KMS-11 (cell line): ENCODE measurements around the gene GIPC2.

Experiments used
- H2AFZ ChIP-seq: fragments of 200-600 bp; sonication (generic); 2 replicates; pipeline ENCODE4 v1.6.1; 2016; ENCODE audit warnings: antibody characterized with exemption, mixed run types, low read depth
- H3K27ac ChIP-seq: fragments of 200-600 bp; sonication (generic); 2 replicates; pipeline ENCODE4 v1.6.1; 2016; ENCODE audit warnings: mild to moderate bottlenecking, mixed run types
- H3K27me3 ChIP-seq: fragments of 200-600 bp; sonication (generic); 2 replicates; pipeline ENCODE4 v1.6.1; 2017; ENCODE audit warnings: mild to moderate bottlenecking, low read depth, mixed run types, moderate library complexity; ENCODE audit not compliant: insufficient read depth
- H3K36me3 ChIP-seq: fragments of 200-600 bp; sonication (generic); 2 replicates; pipeline ENCODE4 v1.6.1; 2017; ENCODE audit warnings: mild to moderate bottlenecking, mixed run types; ENCODE audit not compliant: insufficient read depth
- H3K4me1 ChIP-seq: fragments of 200-600 bp; sonication (generic); 2 replicates; pipeline ENCODE4 v1.6.1; 2016; ENCODE audit warnings: mild to moderate bottlenecking, low read depth, mixed run types; ENCODE audit not compliant: poor library complexity, severe bottlenecking
- H3K4me2 ChIP-seq: fragments of 200-600 bp; sonication (generic); 2 replicates; pipeline ENCODE4 v1.7.0; 2016; ENCODE audit warnings: mild to moderate bottlenecking, mixed run types
- H3K4me3 ChIP-seq: fragments of 200-600 bp; sonication (generic); IDR thresholded peaks from 2 replicates; pipeline ENCODE4 v1.6.1; 2017; ENCODE audit warnings: low read depth, low read length, mixed read lengths; ENCODE audit not compliant: insufficient read depth
- H3K79me2 ChIP-seq: fragments of 200-600 bp; sonication (generic); 2 replicates; pipeline ENCODE4 v1.6.1; 2016; ENCODE audit warnings: low read depth, mixed run types; ENCODE audit not compliant: insufficient read depth
- H3K9ac ChIP-seq: fragments of 200-600 bp; sonication (generic); 2 replicates; pipeline ENCODE4 v1.6.1; 2016; ENCODE audit warnings: mild to moderate bottlenecking, mixed run types
- H4K20me1 ChIP-seq: fragments of 200-600 bp; sonication (generic); 2 replicates; pipeline ENCODE4 v1.6.1; 2016; ENCODE audit warnings: mild to moderate bottlenecking, mixed run types; ENCODE audit not compliant: insufficient read depth
- CTCF ChIP-seq: fragments of 200-600 bp; sonication (generic); conservative IDR thresholded peaks from 2 replicates; pipeline ENCODE4 v1.6.1; 2017; ENCODE audit warnings: low read depth, mild to moderate bottlenecking, antibody characterized with exemption, low read length, moderate library complexity, mixed read lengths

Gene GIPC2

GRCh38 chr1:78096976-78097375 lies 51.2 kb downstream of the GIPC2 start:
- Histone ChIP-seq H3K9ac (no peak overlapping the region), H2AFZ (no peak overlapping the region), H3K4me1 (no peaks in the 10 kb centered on the region)

GRCh38 chr1:78101051-78101450 lies 55.3 kb downstream of the GIPC2 start:
- H3K36me3 ChIP-seq = no peaks in the 10 kb centered on the region
- H3K27ac ChIP-seq = no peak overlapping the region
- H3K4me2 ChIP-seq = no peak overlapping the region
- TF ChIP-seq CTCF = no peak
- H3K27me3 ChIP-seq = no peaks in the 10 kb centered on the region
- no peak overlapping the region for H3K4me3 ChIP-seq
- no peak overlapping the region for H3K9ac ChIP-seq
- H4K20me1 ChIP-seq = no peaks in the 10 kb centered on the region
- H2AFZ ChIP-seq = no peak overlapping the region
- no peaks in the 10 kb centered on the region for H3K4me1 ChIP-seq
- H3K79me2 ChIP-seq = no peaks in the 10 kb centered on the region

More at GRCh38 chr1:78096976-78097375, 51.2 kb downstream of the GIPC2 start:
- no peak overlapping the region for H3K4me3 ChIP-seq
- H3K27me3 ChIP-seq = no peaks in the 10 kb centered on the region
- H4K20me1 ChIP-seq = no peaks in the 10 kb centered on the region
- no peak overlapping the region for H3K4me2 ChIP-seq
- no peak overlapping the region for H3K27ac ChIP-seq
- TF ChIP-seq CTCF = no peak
- no peaks in the 10 kb centered on the region for H3K36me3 ChIP-seq
- H3K79me2 ChIP-seq = no peaks in the 10 kb centered on the region

GRCh38 chr1:78101514-78101913 lies 55.7 kb downstream of the GIPC2 start:
- no peaks in the 10 kb centered on the region for H3K79me2 ChIP-seq
- no peak overlapping the region for H3K9ac ChIP-seq
- H3K4me2 ChIP-seq = no peak overlapping the region
- H2AFZ ChIP-seq = no peak overlapping the region
- H3K27ac ChIP-seq = no peak overlapping the region
- no peaks in the 10 kb centered on the region for H3K4me1 ChIP-seq
- no peaks in the 10 kb centered on the region for H4K20me1 ChIP-seq
- no peaks in the 10 kb centered on the region for H3K36me3 ChIP-seq
- H3K27me3 ChIP-seq = no peaks in the 10 kb centered on the region
- no peak overlapping the region for H3K4me3 ChIP-seq
- no peak for TF ChIP-seq CTCF

- H2AFZ ChIP-seq = no peak overlapping the region
- no peak overlapping the region for H3K27ac ChIP-seq
- no peak overlapping the region for H3K4me3 ChIP-seq
- no peaks in the 10 kb centered on the region for H4K20me1 ChIP-seq
- no peaks in the 10 kb centered on the region for H3K36me3 ChIP-seq
- no peak overlapping the region for H3K9ac ChIP-seq
- TF ChIP-seq CTCF = no peak
- H3K4me1 ChIP-seq = no peaks in the 10 kb centered on the region
- H3K27me3 ChIP-seq = no peaks in the 10 kb centered on the region
- no peaks in the 10 kb centered on the region for H3K79me2 ChIP-seq
- H3K4me2 ChIP-seq = no peak overlapping the region
Observed at GRCh38 chr1:78102082-78102481, 56.3 kb downstream of the GIPC2 start.
